Glomerular visceral epithelial cell (primary cell): ENCODE measurements around the gene RIF1.

Experiments
- DNase-seq: peaks from one replicate; pipeline ENCODE4 v3.0.0-alpha.2; 2016; ENCODE audit errors: extremely low spot score

The RIF1 gene

GRCh38 chr2:151518802-151519201, 109.1 kb downstream of the RIF1 start:
- no peak for DNase-seq

- DNase-seq = no peak
Observed at GRCh38 chr2:151520976-151521375, 111.3 kb downstream of the RIF1 start.

GRCh38 chr2:151522556-151522955, 112.9 kb downstream of the RIF1 start:
- no peak for DNase-seq

- DNase-seq = no peak
Observed at GRCh38 chr2:151523850-151524249, 114.1 kb downstream of the RIF1 start.

- no peak for DNase-seq
Observed at GRCh38 chr2:151525821-151526373, 116.2 kb downstream of the RIF1 start.

GRCh38 chr2:151526572-151527090, 116.9 kb downstream of the RIF1 start:
- DNase-seq = no peak
